Occipital lobe (tissue), 2 donors: ENCODE data around the gene BMI1. TPM values are rescaled to one million over a fixed set of nuclear protein-coding genes. Genes with fewer than 3 reads are reported as not detected.
A peak's percentile ranks its signal among the peaks of the same experiment; 100 is the strongest.
"Not testable (repeated sequence)": the region's sequence is repeated elsewhere in the genome, so short reads cannot be mapped to it uniquely, and the experiment has no call there.

Experiments used
- DNase-seq: peaks from one replicate; lab custom pipeline; 2025; lab: John Stamatoyannopoulos, UW
- total RNA-seq: library from RNA; depleted of rRNA; stranded (reverse); fragments of >200 nt; gene quantifications from one replicate; pipeline ENCODE4 v1.2.3, GENCODE V29; 2014

BMI1 gene
- 138 TPM for total RNA-seq

- DNase-seq, result peak; percentile 85
Measured at GRCh38 chr10:22320591-22321155, at the start of gene BMI1. Gene BMI1 (plus strand): TSS chr10:22321099. CDS start chr10:22326450, 5,351 bp downstream.

- DNase-seq, result no peak
Measured at GRCh38 chr10:22271786-22272185, 49.1 kb upstream of the BMI1 start.

GRCh38 chr10:22278441-22278782 lies 42.5 kb upstream of the BMI1 start:
- no peak for DNase-seq

GRCh38 chr10:22280078-22280477 lies 40.8 kb upstream of the BMI1 start:
- DNase-seq, result no peak

- no peak for DNase-seq
Measured at GRCh38 chr10:22285130-22285529, 35.8 kb upstream of the BMI1 start.

GRCh38 chr10:22293747-22294404 lies 27.0 kb upstream of the BMI1 start:
- no peak for DNase-seq

GRCh38 chr10:22294694-22295093 lies 26.2 kb upstream of the BMI1 start:
- DNase-seq, result no peak

- no peak for DNase-seq
Measured at GRCh38 chr10:22301193-22301592, 19.7 kb upstream of the BMI1 start.

GRCh38 chr10:22303461-22303860 lies 17.4 kb upstream of the BMI1 start:
- no peak for DNase-seq

- no peak for DNase-seq
Measured at GRCh38 chr10:22305721-22306120, 15.2 kb upstream of the BMI1 start.

- no peak for DNase-seq
Measured at GRCh38 chr10:22308390-22308789, 12.5 kb upstream of the BMI1 start.

- DNase-seq, result no peak
Measured at GRCh38 chr10:22309180-22310000, 11.5 kb upstream of the BMI1 start.

GRCh38 chr10:22310012-22310411 lies 10.9 kb upstream of the BMI1 start:
- not testable (repeated sequence) for DNase-seq

GRCh38 chr10:22310928-22311327 lies 10.0 kb upstream of the BMI1 start:
- no peak for DNase-seq

- DNase-seq, result no peak
Measured at GRCh38 chr10:22314852-22315251, 6.0 kb upstream of the BMI1 start.

- no peak for DNase-seq
Measured at GRCh38 chr10:22315455-22316285, 5.2 kb upstream of the BMI1 start.

GRCh38 chr10:22316286-22317075 lies 4.4 kb upstream of the BMI1 start, which contains the start of gene COMMD3:
Gene COMMD3 (plus strand): TSS chr10:22316388. CDS start chr10:22316418, 30 bp downstream.
- peak; percentile 80 for DNase-seq

GRCh38 chr10:22317076-22317370 lies 3.9 kb upstream of the BMI1 start:
- no peak for DNase-seq

- no peak for DNase-seq
Measured at GRCh38 chr10:22317771-22318565, 2.9 kb upstream of the BMI1 start.

- DNase-seq, result no peak
Measured at GRCh38 chr10:22318772-22319171, 2.1 kb upstream of the BMI1 start.
